Loucy (cell line): ENCODE measurements around the gene WDR1.

ENCODE experiments used
- H2AFZ ChIP-seq: fragments of 200-600 bp; sonication (generic); 2 replicates; pipeline ENCODE4 v1.6.0; 2016; ENCODE audit warnings: antibody characterized with exemption, mild to moderate bottlenecking, low read length, moderate library complexity
- H3F3A ChIP-seq: fragments of 200-600 bp; 2 replicates; pipeline ENCODE4 v1.6.0; 2016; ENCODE audit warnings: antibody characterized with exemption, low read depth, mild to moderate bottlenecking
- H3K27me3 ChIP-seq: fragments of 200-600 bp; sonication (generic); 2 replicates; pipeline ENCODE4 v1.6.1; 2014; ENCODE audit warnings: low read length, mild to moderate bottlenecking; ENCODE audit not compliant: insufficient read depth, poor library complexity, severe bottlenecking
- H3K36me3 ChIP-seq: fragments of 200-600 bp; sonication (generic); 2 replicates; pipeline ENCODE4 v1.6.1; 2016; ENCODE audit warnings: low read length; ENCODE audit not compliant: insufficient read depth
- H3K4me1 ChIP-seq: fragments of 200-600 bp; sonication (generic); 2 replicates; pipeline ENCODE4 v1.5.1; 2014; ENCODE audit warnings: low read length, mild to moderate bottlenecking; ENCODE audit not compliant: insufficient read depth, poor library complexity, severe bottlenecking
- H3K4me2 ChIP-seq: fragments of 200-600 bp; sonication (generic); 2 replicates; pipeline ENCODE4 v1.6.0; 2014; ENCODE audit warnings: antibody characterized with exemption, low read length, low read depth, mild to moderate bottlenecking; ENCODE audit not compliant: poor library complexity, severe bottlenecking
- H3K4me3 ChIP-seq: fragments of 200-600 bp; sonication (generic); 2 replicates; pipeline ENCODE4 v1.5.1; 2014; ENCODE audit warnings: low read length, mild to moderate bottlenecking, mixed read lengths; ENCODE audit not compliant: poor library complexity, severe bottlenecking
- H3K79me2 ChIP-seq: fragments of 200-600 bp; sonication (generic); 2 replicates; pipeline ENCODE4 v1.6.1; 2014; ENCODE audit warnings: low read length; ENCODE audit not compliant: insufficient read depth
- H3K9ac ChIP-seq: fragments of 200-600 bp; sonication (generic); 2 replicates; pipeline ENCODE4 v1.6.0; 2014; ENCODE audit warnings: mild to moderate bottlenecking, low read depth, low read length, moderate library complexity; ENCODE audit not compliant: poor library complexity, severe bottlenecking
- H3K9me2 ChIP-seq: fragments of 200-600 bp; sonication (generic); replicated peaks from 2 replicates; pipeline ENCODE4 v1.6.1; 2016; ENCODE audit warnings: low read depth, low read length, mixed read lengths
- H3K9me3 ChIP-seq: fragments of 200-600 bp; sonication (generic); 2 replicates; pipeline ENCODE4 v1.6.1; 2014; ENCODE audit warnings: mild to moderate bottlenecking, antibody characterized with exemption, low read length, low read depth; ENCODE audit not compliant: insufficient read depth
- H4K20me1 ChIP-seq: fragments of 200-600 bp; sonication (generic); 2 replicates; pipeline ENCODE4 v1.6.0; 2014; ENCODE audit warnings: antibody characterized with exemption, low read length, mild to moderate bottlenecking; ENCODE audit not compliant: insufficient read depth, poor library complexity, severe bottlenecking
- CTCF ChIP-seq: fragments of 200-600 bp; sonication (generic); conservative IDR thresholded peaks from 2 replicates; pipeline ENCODE4 v1.5.1; 2014; ENCODE audit warnings: mild to moderate bottlenecking, antibody characterized with exemption, low read length
- EZH2phosphoT487 ChIP-seq: fragments of 200-600 bp; IDR thresholded peaks from 2 replicates; pipeline ENCODE4 v1.6.1; 2018; ENCODE audit warnings: antibody characterized with exemption, mild to moderate bottlenecking, moderate library complexity, borderline replicate concordance

Gene WDR1

GRCh38 chr4:10026485-10026884 lies 90.1 kb downstream of the WDR1 start:
- Histone ChIP-seq H3F3A (no peaks in the 10 kb centered on the region), H3K9ac (no peak overlapping the region), H3K4me2 (no peak overlapping the region), H3K4me3 (no peak overlapping the region), H3K9me2 (no peaks in the 10 kb centered on the region), H3K4me1 (no peaks in the 10 kb centered on the region), H3K9me3 (no peaks in the 10 kb centered on the region), H4K20me1 (no peaks in the 10 kb centered on the region), H3K36me3 (no peaks in the 10 kb centered on the region), H3K79me2 (no peaks in the 10 kb centered on the region), H3K27me3 (no peaks in the 10 kb centered on the region), H2AFZ (no peak overlapping the region)
- TF ChIP-seq EZH2phosphoT487 = no peak
- no peak for TF ChIP-seq CTCF

GRCh38 chr4:10025230-10025806 lies 91.3 kb downstream of the WDR1 start:
- Histone ChIP-seq H2AFZ (no peak overlapping the region), H3K9me2 (no peaks in the 10 kb centered on the region), H3K27me3 (no peaks in the 10 kb centered on the region), H3K4me2 (no peak overlapping the region), H3K9me3 (no peaks in the 10 kb centered on the region), H3K4me1 (no peaks in the 10 kb centered on the region), H3F3A (no peaks in the 10 kb centered on the region), H3K79me2 (no peaks in the 10 kb centered on the region), H3K4me3 (no peak overlapping the region), H4K20me1 (no peaks in the 10 kb centered on the region), H3K36me3 (no peaks in the 10 kb centered on the region), H3K9ac (no peak overlapping the region)
- TF ChIP-seq CTCF (no peak), EZH2phosphoT487 (no peak)
